ENCODE data around the gene CCDC192. TPM values are rescaled to one million over a fixed set of nuclear protein-coding genes. Genes with fewer than 3 reads are reported as not detected.

CCDC192 gene
- total and polyA plus RNA-seq, 2 donors (not counting 3 experiments of a cell fraction or from before 2014, with no cell fraction given): not detected

DNA sequence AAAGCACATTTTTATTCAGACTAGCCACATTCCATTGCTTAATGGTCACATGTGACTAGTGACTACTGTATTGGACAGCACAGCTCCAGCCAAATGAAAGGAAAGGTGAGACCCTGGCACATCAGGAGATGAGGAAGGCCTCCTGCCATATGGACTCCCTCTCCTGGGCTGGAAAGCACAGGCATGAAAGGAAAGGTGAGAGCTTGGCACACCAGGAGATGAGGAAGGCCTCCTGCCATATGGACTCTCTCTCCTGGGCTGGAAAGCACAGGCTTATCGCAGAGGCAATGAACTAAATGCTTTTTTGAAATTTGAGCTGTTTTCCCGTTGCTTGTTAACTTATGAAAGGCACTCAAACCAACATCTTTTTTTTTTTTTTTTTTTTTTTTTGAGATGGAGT, 235.6 kb downstream of the CCDC192 start:
- no peak overlapping the region for H3K4me3 ChIP-seq (replicated peaks in 1 of 3; ENCODE audit: insufficient read depth in 1 of 3, low read depth in 1 of 3, low read length in 3 of 3)
- dilution Hi-C loops (cut with MboI; ENCODE audit: extremely low pct_ligation_motif_present, low sequenced_read_pairs): no loop called here
- H3K9ac ChIP-seq (replicated peaks; ENCODE audit: extremely low read depth, insufficient read depth, low read length): no peak overlapping the region
- no peaks in the 10 kb centered on the region for H3K9me3 ChIP-seq (replicated peaks; ENCODE audit: control insufficient read depth, insufficient read depth, low read length)
- H3K79me2 ChIP-seq (ENCODE audit: control insufficient read depth, insufficient read depth, low read length): no peaks in the 10 kb centered on the region
- H3K9me1 ChIP-seq (replicated peaks; ENCODE audit: control insufficient read depth, extremely low read depth, insufficient read depth, low read length): no peaks in the 10 kb centered on the region
- no peaks in the 10 kb centered on the region for H3K36me3 ChIP-seq (ENCODE audit: control insufficient read depth in 2 of 2, extremely low read depth in 1 of 2, insufficient read depth in 2 of 2, low read length in 2 of 2)
- H3K4me2 ChIP-seq (ENCODE audit: insufficient read depth, low read length): no peak overlapping the region
- CTCF ChIA-PET: no interaction called here
- intact Hi-C loops (cut with micrococcal nuclease): no loop called here
- no peaks in the 10 kb centered on the region for H3K27me3 ChIP-seq (ENCODE audit: control insufficient read depth in 2 of 2, insufficient read depth in 2 of 2, low read length in 2 of 2)
- FAIRE-seq: no peak
- DNase-seq (ENCODE audit: low read depth, low spot score): no peak
- H2AFZ ChIP-seq (ENCODE audit: low read depth, low read length): no peak overlapping the region
- no TSS peak for BruUV-seq (replicated peaks)
- POLR2A ChIA-PET: no interaction called here
- H3K4me1 ChIP-seq (ENCODE audit: control insufficient read depth, extremely low read depth, insufficient read depth, low read length): peaks cover 10% of the 10 kb centered on the region
- no peaks in the 10 kb centered on the region for H4K20me1 ChIP-seq (replicated peaks; ENCODE audit: control insufficient read depth, extremely low read depth, insufficient read depth, low read length)
- no peak overlapping the region for H3K27ac ChIP-seq (ENCODE audit: insufficient read depth, low read depth, low read length)
- no peak for TF ChIP-seq EZH2 (IDR thresholded peaks at IDR 0.05; ENCODE audit: borderline replicate concordance, low read depth, low read length, severe bottlenecking)
- TF ChIP-seq GATA2 (IDR thresholded peaks at IDR 0.05; ENCODE audit: insufficient read depth, insufficient read length, low read depth, low read length): no peak
- no peak for TF ChIP-seq POLR2A (IDR thresholded peaks at IDR 0.05; ENCODE audit: low read depth, low read length)
- TF ChIP-seq, protein P1, sequence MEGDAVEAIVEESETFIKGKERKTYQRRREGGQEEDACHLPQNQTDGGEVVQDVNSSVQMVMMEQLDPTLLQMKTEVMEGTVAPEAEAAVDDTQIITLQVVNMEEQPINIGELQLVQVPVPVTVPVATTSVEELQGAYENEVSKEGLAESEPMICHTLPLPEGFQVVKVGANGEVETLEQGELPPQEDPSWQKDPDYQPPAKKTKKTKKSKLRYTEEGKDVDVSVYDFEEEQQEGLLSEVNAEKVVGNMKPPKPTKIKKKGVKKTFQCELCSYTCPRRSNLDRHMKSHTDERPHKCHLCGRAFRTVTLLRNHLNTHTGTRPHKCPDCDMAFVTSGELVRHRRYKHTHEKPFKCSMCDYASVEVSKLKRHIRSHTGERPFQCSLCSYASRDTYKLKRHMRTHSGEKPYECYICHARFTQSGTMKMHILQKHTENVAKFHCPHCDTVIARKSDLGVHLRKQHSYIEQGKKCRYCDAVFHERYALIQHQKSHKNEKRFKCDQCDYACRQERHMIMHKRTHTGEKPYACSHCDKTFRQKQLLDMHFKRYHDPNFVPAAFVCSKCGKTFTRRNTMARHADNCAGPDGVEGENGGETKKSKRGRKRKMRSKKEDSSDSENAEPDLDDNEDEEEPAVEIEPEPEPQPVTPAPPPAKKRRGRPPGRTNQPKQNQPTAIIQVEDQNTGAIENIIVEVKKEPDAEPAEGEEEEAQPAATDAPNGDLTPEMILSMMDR (IDR thresholded peaks at IDR 0.05; ENCODE audit: extremely low read depth in 1 of 2, insufficient read depth in 1 of 2, low read depth in 1 of 2, low read length in 2 of 2): no peak
- no peak for TF ChIP-seq MYC (IDR thresholded peaks at IDR 0.05; ENCODE audit: low read depth, low read length)
- no peak for TF ChIP-seq JUN (IDR thresholded peaks at IDR 0.05; ENCODE audit: borderline replicate concordance, insufficient read depth, insufficient read length, low read depth)
- no peak for TF ChIP-seq POLR2AphosphoS5 (IDR thresholded peaks at IDR 0.05; ENCODE audit: insufficient read depth, low read depth, low read length)
- TF ChIP-seq, protein P2, sequence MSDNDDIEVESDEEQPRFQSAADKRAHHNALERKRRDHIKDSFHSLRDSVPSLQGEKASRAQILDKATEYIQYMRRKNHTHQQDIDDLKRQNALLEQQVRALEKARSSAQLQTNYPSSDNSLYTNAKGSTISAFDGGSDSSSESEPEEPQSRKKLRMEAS (IDR thresholded peaks at IDR 0.05; ENCODE audit: insufficient read depth, insufficient read length): no peak
- no peak for TF ChIP-seq FOS (IDR thresholded peaks at IDR 0.05; ENCODE audit: borderline replicate concordance, insufficient read depth, low read length)

Data from endothelial cell of umbilical vein (primary cell).